Astrocyte (in vitro differentiated cells and primary cell): ENCODE data around the gene RHNO1. TPM values are rescaled to one million over a fixed set of nuclear protein-coding genes. Genes with fewer than 3 reads are reported as not detected.

Experiments used
- DNase-seq: peaks from one replicate; pipeline ENCODE4 v3.0.0-alpha.2; 2010; ENCODE audit warnings: low read depth
- FAIRE-seq: peaks from 2 replicates; lab custom pipeline; 2011; peaks lifted over from hg19 to GRCh38; lab: Jason Lieb, UNC
- H2AFZ ChIP-seq: 2 replicates; pipeline ENCODE4 v1.6.0; 2012; ENCODE audit warnings: low read depth, low read length, inconsistent platforms
- H3K27ac ChIP-seq: 2 replicates; pipeline ENCODE4 v1.5.1; 2011; ENCODE audit warnings: low read depth, low read length, inconsistent platforms
- H3K27me3 ChIP-seq: 2 replicates; pipeline ENCODE4 v1.6.0; 2011; ENCODE audit warnings: low read length, inconsistent platforms; ENCODE audit not compliant: insufficient read depth
- H3K36me3 ChIP-seq: 2 replicates; pipeline ENCODE4 v1.5.1; 2011; ENCODE audit warnings: low read length, inconsistent platforms; ENCODE audit not compliant: insufficient read depth
- H3K4me1 ChIP-seq: 2 replicates; pipeline ENCODE4 v1.5.1; 2011; ENCODE audit warnings: low read length, inconsistent platforms; ENCODE audit not compliant: insufficient read depth
- H3K4me2 ChIP-seq: 2 replicates; pipeline ENCODE4 v1.6.0; 2012; ENCODE audit warnings: low read length, inconsistent platforms
- H3K4me3 ChIP-seq: 2 replicates; pipeline ENCODE4 v1.5.1; 2011; ENCODE audit warnings: low read depth, mild to moderate bottlenecking, low read length, inconsistent platforms; ENCODE audit not compliant: insufficient read depth
- H3K79me2 ChIP-seq: 2 replicates; pipeline ENCODE4 v1.6.0; 2012; ENCODE audit warnings: mild to moderate bottlenecking, low read length, inconsistent platforms; ENCODE audit not compliant: insufficient read depth
- H3K9ac ChIP-seq: 2 replicates; pipeline ENCODE4 v1.6.0; 2012; ENCODE audit warnings: mild to moderate bottlenecking, low read length, inconsistent platforms
- H3K9me3 ChIP-seq: 2 replicates; pipeline ENCODE4 v1.5.1; 2012; ENCODE audit warnings: low read depth, mild to moderate bottlenecking, low read length, inconsistent platforms; ENCODE audit not compliant: insufficient read depth
- H4K20me1 ChIP-seq: 2 replicates; pipeline ENCODE4 v1.6.0; 2012; ENCODE audit warnings: low read length, inconsistent platforms; ENCODE audit not compliant: insufficient read depth
- H3K27ac Mint-ChIP-seq: one replicate; pipeline ENCODE4 v1.8.0; 2021; ENCODE audit warnings: mild to moderate bottlenecking, mixed read lengths; ENCODE audit not compliant: unreplicated experiment
- H3K27me3 Mint-ChIP-seq: one replicate; pipeline ENCODE4 v1.8.0; 2021; ENCODE audit warnings: low read depth, mixed read lengths; ENCODE audit not compliant: unreplicated experiment
- H3K36me3 Mint-ChIP-seq: one replicate; pipeline ENCODE4 v1.8.0; 2021; ENCODE audit warnings: low read depth, mixed read lengths; ENCODE audit not compliant: unreplicated experiment
- H3K4me1 Mint-ChIP-seq: one replicate; pipeline ENCODE4 v1.8.0; 2021; ENCODE audit warnings: low read depth, mixed read lengths; ENCODE audit not compliant: unreplicated experiment
- H3K4me3 Mint-ChIP-seq: one replicate; pipeline ENCODE4 v1.8.0; 2021; ENCODE audit warnings: mild to moderate bottlenecking, moderate library complexity, mixed read lengths; ENCODE audit not compliant: unreplicated experiment
- H3K9me3 Mint-ChIP-seq: one replicate; pipeline ENCODE4 v1.8.0; 2021; ENCODE audit warnings: mild to moderate bottlenecking, mixed read lengths; ENCODE audit not compliant: unreplicated experiment
- EZH2 ChIP-seq: IDR thresholded peaks from 2 replicates; pipeline ENCODE4 v1.6.1; 2012; ENCODE audit warnings: mild to moderate bottlenecking, low read length, inconsistent platforms; ENCODE audit not compliant: insufficient read depth
- total RNA-seq: library from RNA; stranded (reverse); gene quantifications from 2 replicates; pipeline ENCODE4 v1.2.1, GENCODE V29; 2021
- TF ChIP-seq, protein P1 (sequence below): IDR thresholded peaks from 2 replicates; pipeline ENCODE4 v1.5.1; 2011; ENCODE audit warnings: low read depth, mild to moderate bottlenecking, inconsistent platforms, low read length, moderate library complexity; ENCODE audit not compliant: insufficient read depth

RHNO1 gene
- total RNA-seq, 1 donor from 2014 or later = 15.0 TPM

DNA sequence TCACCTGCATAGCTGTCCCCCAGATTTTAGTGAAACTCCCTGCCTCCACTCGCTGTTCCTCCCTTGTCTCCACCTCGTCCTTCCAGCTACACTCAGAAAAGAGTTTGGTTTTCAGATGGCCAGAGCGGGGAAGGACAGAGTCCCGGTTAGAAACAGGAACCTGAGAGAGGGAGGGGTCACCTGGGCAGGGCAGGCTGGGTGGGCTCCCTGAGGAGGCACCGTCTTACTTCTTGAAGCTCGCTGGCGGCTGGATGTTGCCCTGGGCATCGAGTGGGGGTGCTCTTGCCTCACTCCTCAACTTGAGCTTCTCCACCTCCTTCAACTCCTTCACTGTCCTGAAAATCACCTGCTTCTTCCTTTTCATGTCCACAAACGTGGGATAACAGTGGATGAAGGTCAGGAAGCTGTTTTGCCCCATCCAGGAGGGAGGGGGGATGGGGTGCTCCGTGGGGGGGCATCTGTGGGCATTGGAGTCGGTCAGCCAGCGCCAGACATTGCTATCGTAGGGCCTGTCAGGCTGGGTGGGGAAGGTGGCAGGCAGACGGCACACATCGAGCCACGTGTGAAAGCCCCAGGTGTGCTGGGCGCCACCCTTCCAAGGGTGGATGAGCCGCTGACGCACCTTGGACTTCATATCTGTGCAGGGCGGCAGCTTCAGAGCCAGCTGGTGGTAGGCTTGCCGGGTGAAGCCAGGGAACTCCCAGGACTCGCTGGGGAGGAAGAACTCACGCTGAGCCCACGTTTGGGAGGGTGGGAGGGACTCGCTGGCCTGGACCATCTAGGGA is 22.2 kb upstream of the RHNO1 start:
- peaks cover 2% of the 10 kb centered on the region for H3K27me3 Mint-ChIP-seq
- TF ChIP-seq EZH2 = no peak
- TF ChIP-seq, protein P1, sequence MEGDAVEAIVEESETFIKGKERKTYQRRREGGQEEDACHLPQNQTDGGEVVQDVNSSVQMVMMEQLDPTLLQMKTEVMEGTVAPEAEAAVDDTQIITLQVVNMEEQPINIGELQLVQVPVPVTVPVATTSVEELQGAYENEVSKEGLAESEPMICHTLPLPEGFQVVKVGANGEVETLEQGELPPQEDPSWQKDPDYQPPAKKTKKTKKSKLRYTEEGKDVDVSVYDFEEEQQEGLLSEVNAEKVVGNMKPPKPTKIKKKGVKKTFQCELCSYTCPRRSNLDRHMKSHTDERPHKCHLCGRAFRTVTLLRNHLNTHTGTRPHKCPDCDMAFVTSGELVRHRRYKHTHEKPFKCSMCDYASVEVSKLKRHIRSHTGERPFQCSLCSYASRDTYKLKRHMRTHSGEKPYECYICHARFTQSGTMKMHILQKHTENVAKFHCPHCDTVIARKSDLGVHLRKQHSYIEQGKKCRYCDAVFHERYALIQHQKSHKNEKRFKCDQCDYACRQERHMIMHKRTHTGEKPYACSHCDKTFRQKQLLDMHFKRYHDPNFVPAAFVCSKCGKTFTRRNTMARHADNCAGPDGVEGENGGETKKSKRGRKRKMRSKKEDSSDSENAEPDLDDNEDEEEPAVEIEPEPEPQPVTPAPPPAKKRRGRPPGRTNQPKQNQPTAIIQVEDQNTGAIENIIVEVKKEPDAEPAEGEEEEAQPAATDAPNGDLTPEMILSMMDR = no peak
- Histone ChIP-seq H4K20me1 (no peaks in the 10 kb centered on the region), H3K4me2 (no peak overlapping the region), H3K79me2 (no peaks in the 10 kb centered on the region), H3K9ac (no peak overlapping the region), H3K4me1 (peaks cover 3% of the 10 kb centered on the region), H2AFZ (no peak overlapping the region), H3K27me3 (no peaks in the 10 kb centered on the region), H3K4me3 (no peak overlapping the region), H3K27ac (no peak overlapping the region), H3K9me3 (no peaks in the 10 kb centered on the region), H3K36me3 (peaks cover 6% of the 10 kb centered on the region)
- no peak overlapping the region for H3K27ac Mint-ChIP-seq
- FAIRE-seq (no peak), DNase-seq (no peak)
- H3K4me1 Mint-ChIP-seq = peaks cover 4% of the 10 kb centered on the region
- H3K9me3 Mint-ChIP-seq = no peaks in the 10 kb centered on the region
- peaks cover 4% of the 10 kb centered on the region for H3K36me3 Mint-ChIP-seq
- H3K4me3 Mint-ChIP-seq = no peak overlapping the region

DNA sequence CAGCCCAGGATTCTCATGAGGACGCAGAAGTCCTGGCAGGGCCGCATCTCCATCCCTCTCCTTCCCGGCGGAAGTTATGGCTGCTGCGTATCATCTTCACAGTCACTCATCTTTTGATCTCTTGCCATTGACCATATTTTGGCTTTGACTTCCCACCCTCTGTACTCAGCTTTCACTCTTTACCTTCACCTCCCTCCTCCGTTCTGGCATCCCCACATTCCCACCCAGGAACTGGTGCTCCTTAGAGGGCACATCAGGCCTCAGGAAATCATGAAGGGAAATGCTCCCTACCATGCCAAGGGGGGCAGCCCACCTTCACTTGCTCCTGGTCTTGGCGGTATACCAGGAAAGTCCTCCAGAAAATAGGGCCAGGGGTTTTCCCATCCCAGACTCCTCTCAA is 21.5 kb upstream of the RHNO1 start:
- Mint-ChIP-seq H3K4me1 (peaks cover 2% of the 10 kb centered on the region), H3K27ac (no peak overlapping the region), H3K9me3 (no peaks in the 10 kb centered on the region), H3K4me3 (no peak overlapping the region), H3K36me3 (peaks cover 4% of the 10 kb centered on the region), H3K27me3 (peaks cover 2% of the 10 kb centered on the region)
- H3K27ac ChIP-seq = no peak overlapping the region
- no peak overlapping the region for H2AFZ ChIP-seq
- TF ChIP-seq, protein P1 = no peak
- TF ChIP-seq EZH2 = no peak
- H4K20me1 ChIP-seq = no peaks in the 10 kb centered on the region
- H3K9me3 ChIP-seq = no peaks in the 10 kb centered on the region
- no peaks in the 10 kb centered on the region for H3K79me2 ChIP-seq
- FAIRE-seq (no peak), DNase-seq (no peak)
- H3K4me3 ChIP-seq = no peak overlapping the region
- no peak overlapping the region for H3K4me2 ChIP-seq
- H3K9ac ChIP-seq = no peak overlapping the region
- no peaks in the 10 kb centered on the region for H3K4me1 ChIP-seq
- H3K27me3 ChIP-seq = no peaks in the 10 kb centered on the region
- peaks cover 6% of the 10 kb centered on the region for H3K36me3 ChIP-seq

DNA sequence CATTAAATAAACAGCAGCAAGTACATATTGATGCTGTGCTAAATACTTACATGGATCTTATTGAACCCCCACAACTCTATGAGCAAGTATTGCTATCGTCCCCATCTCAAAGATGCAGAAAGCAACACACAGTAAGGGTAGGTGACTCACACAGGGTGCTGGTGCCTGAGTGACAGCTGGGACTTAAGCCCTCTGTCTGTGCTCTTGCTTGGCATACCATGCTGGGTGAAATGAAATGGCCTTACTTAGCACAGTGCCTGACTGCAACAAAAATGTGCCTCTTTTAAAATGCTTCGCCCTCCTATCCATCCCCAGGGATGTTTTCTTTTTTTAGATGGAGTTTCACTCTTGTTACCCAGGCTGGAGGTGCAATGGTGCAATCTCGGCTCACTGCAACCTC is 21.0 kb upstream of the RHNO1 start:
- Histone ChIP-seq H3K4me1 (no peaks in the 10 kb centered on the region), H3K36me3 (peaks cover 6% of the 10 kb centered on the region), H3K9ac (no peak overlapping the region), H2AFZ (no peak overlapping the region), H3K9me3 (no peaks in the 10 kb centered on the region), H3K27me3 (no peaks in the 10 kb centered on the region), H3K79me2 (no peaks in the 10 kb centered on the region), H3K4me3 (no peak overlapping the region), H3K27ac (no peak overlapping the region), H4K20me1 (no peaks in the 10 kb centered on the region), H3K4me2 (no peak overlapping the region)
- FAIRE-seq (no peak), DNase-seq (no peak)
- Mint-ChIP-seq H3K4me1 (peaks cover 2% of the 10 kb centered on the region), H3K27ac (peak overlapping the region; percentile 42), H3K27me3 (peaks cover 2% of the 10 kb centered on the region), H3K9me3 (no peaks in the 10 kb centered on the region), H3K4me3 (no peak overlapping the region), H3K36me3 (peaks cover 4% of the 10 kb centered on the region)
- TF ChIP-seq EZH2 = no peak
- TF ChIP-seq, protein P1 = no peak
